Astrocyte (in vitro differentiated cells and primary cell): ENCODE results near the gene SDSL. TPM values are rescaled to one million over a fixed set of nuclear protein-coding genes. Genes with fewer than 3 reads are reported as not detected.

Source experiments
- DNase-seq: peaks from one replicate; pipeline ENCODE4 v3.0.0-alpha.2; 2010; ENCODE audit warnings: low read depth
- FAIRE-seq: peaks from 2 replicates; lab custom pipeline; 2011; peaks lifted over from hg19 to GRCh38; lab: Jason Lieb, UNC
- H2AFZ ChIP-seq: 2 replicates; pipeline ENCODE4 v1.6.0; 2012; ENCODE audit warnings: low read depth, low read length, inconsistent platforms
- H3K27ac ChIP-seq: 2 replicates; pipeline ENCODE4 v1.5.1; 2011; ENCODE audit warnings: low read depth, low read length, inconsistent platforms
- H3K27me3 ChIP-seq: 2 replicates; pipeline ENCODE4 v1.6.0; 2011; ENCODE audit warnings: low read length, inconsistent platforms; ENCODE audit not compliant: insufficient read depth
- H3K36me3 ChIP-seq: 2 replicates; pipeline ENCODE4 v1.5.1; 2011; ENCODE audit warnings: low read length, inconsistent platforms; ENCODE audit not compliant: insufficient read depth
- H3K4me1 ChIP-seq: 2 replicates; pipeline ENCODE4 v1.5.1; 2011; ENCODE audit warnings: low read length, inconsistent platforms; ENCODE audit not compliant: insufficient read depth
- H3K4me2 ChIP-seq: 2 replicates; pipeline ENCODE4 v1.6.0; 2012; ENCODE audit warnings: low read length, inconsistent platforms
- H3K4me3 ChIP-seq: 2 replicates; pipeline ENCODE4 v1.5.1; 2011; ENCODE audit warnings: low read depth, mild to moderate bottlenecking, low read length, inconsistent platforms; ENCODE audit not compliant: insufficient read depth
- H3K79me2 ChIP-seq: 2 replicates; pipeline ENCODE4 v1.6.0; 2012; ENCODE audit warnings: mild to moderate bottlenecking, low read length, inconsistent platforms; ENCODE audit not compliant: insufficient read depth
- H3K9ac ChIP-seq: 2 replicates; pipeline ENCODE4 v1.6.0; 2012; ENCODE audit warnings: mild to moderate bottlenecking, low read length, inconsistent platforms
- H3K9me3 ChIP-seq: 2 replicates; pipeline ENCODE4 v1.5.1; 2012; ENCODE audit warnings: low read depth, mild to moderate bottlenecking, low read length, inconsistent platforms; ENCODE audit not compliant: insufficient read depth
- H4K20me1 ChIP-seq: 2 replicates; pipeline ENCODE4 v1.6.0; 2012; ENCODE audit warnings: low read length, inconsistent platforms; ENCODE audit not compliant: insufficient read depth
- H3K27ac Mint-ChIP-seq: one replicate; pipeline ENCODE4 v1.8.0; 2021; ENCODE audit warnings: mild to moderate bottlenecking, mixed read lengths; ENCODE audit not compliant: unreplicated experiment
- H3K27me3 Mint-ChIP-seq: one replicate; pipeline ENCODE4 v1.8.0; 2021; ENCODE audit warnings: low read depth, mixed read lengths; ENCODE audit not compliant: unreplicated experiment
- H3K36me3 Mint-ChIP-seq: one replicate; pipeline ENCODE4 v1.8.0; 2021; ENCODE audit warnings: low read depth, mixed read lengths; ENCODE audit not compliant: unreplicated experiment
- H3K4me1 Mint-ChIP-seq: one replicate; pipeline ENCODE4 v1.8.0; 2021; ENCODE audit warnings: low read depth, mixed read lengths; ENCODE audit not compliant: unreplicated experiment
- H3K4me3 Mint-ChIP-seq: one replicate; pipeline ENCODE4 v1.8.0; 2021; ENCODE audit warnings: mild to moderate bottlenecking, moderate library complexity, mixed read lengths; ENCODE audit not compliant: unreplicated experiment
- H3K9me3 Mint-ChIP-seq: one replicate; pipeline ENCODE4 v1.8.0; 2021; ENCODE audit warnings: mild to moderate bottlenecking, mixed read lengths; ENCODE audit not compliant: unreplicated experiment
- CTCF ChIP-seq: IDR thresholded peaks from 2 replicates; pipeline ENCODE4 v1.5.1; 2011; ENCODE audit warnings: low read depth, mild to moderate bottlenecking, inconsistent platforms, low read length, moderate library complexity; ENCODE audit not compliant: insufficient read depth
- EZH2 ChIP-seq: IDR thresholded peaks from 2 replicates; pipeline ENCODE4 v1.6.1; 2012; ENCODE audit warnings: mild to moderate bottlenecking, low read length, inconsistent platforms; ENCODE audit not compliant: insufficient read depth
- total RNA-seq: library from RNA; stranded (reverse); gene quantifications from 2 replicates; pipeline ENCODE4 v1.2.1, GENCODE V29; 2021

The SDSL gene
- total RNA-seq, 1 donor from 2014 or later: 9.5 TPM

- H3K79me2 ChIP-seq: no peaks in the 10 kb centered on the region
- no peaks in the 10 kb centered on the region for H3K4me1 Mint-ChIP-seq
- H3K36me3 ChIP-seq: peaks cover 5% of the 10 kb centered on the region
- no peaks in the 10 kb centered on the region for H4K20me1 ChIP-seq
- no peak overlapping the region for H3K4me3 ChIP-seq
- FAIRE-seq (no peak), DNase-seq (no peak)
- TF ChIP-seq EZH2 (no peak), CTCF (no peak)
- no peak overlapping the region for H3K27ac ChIP-seq
- no peak overlapping the region for H3K27ac Mint-ChIP-seq
- no peak overlapping the region for H3K4me2 ChIP-seq
- no peak overlapping the region for H2AFZ ChIP-seq
- no peak overlapping the region for H3K9ac ChIP-seq
- H3K9me3 ChIP-seq: no peaks in the 10 kb centered on the region
- H3K36me3 Mint-ChIP-seq: peaks cover 15% of the 10 kb centered on the region
- no peaks in the 10 kb centered on the region for H3K4me1 ChIP-seq
- H3K27me3 Mint-ChIP-seq: peaks cover 5% of the 10 kb centered on the region
- no peaks in the 10 kb centered on the region for H3K9me3 Mint-ChIP-seq
- no peak overlapping the region for H3K4me3 Mint-ChIP-seq
- H3K27me3 ChIP-seq: peaks cover 1% of the 10 kb centered on the region
These were observed 30.4 kb upstream of the SDSL start for GRCh38 chr12:113391650-113392337.

- Mint-ChIP-seq H3K27me3 (peaks cover 10% of the 10 kb centered on the region), H3K4me3 (no peak overlapping the region), H3K27ac (no peak overlapping the region), H3K36me3 (peaks cover 13% of the 10 kb centered on the region), H3K4me1 (no peaks in the 10 kb centered on the region), H3K9me3 (no peaks in the 10 kb centered on the region)
- FAIRE-seq (no peak), DNase-seq (no peak)
- H3K4me1 ChIP-seq: no peaks in the 10 kb centered on the region
- peaks cover 4% of the 10 kb centered on the region for H3K27me3 ChIP-seq
- no peak overlapping the region for H3K4me3 ChIP-seq
- H4K20me1 ChIP-seq: no peaks in the 10 kb centered on the region
- no peak overlapping the region for H3K4me2 ChIP-seq
- H3K36me3 ChIP-seq: peaks cover 2% of the 10 kb centered on the region
- TF ChIP-seq EZH2 (no peak), CTCF (no peak)
- H2AFZ ChIP-seq: no peak overlapping the region
- H3K79me2 ChIP-seq: no peaks in the 10 kb centered on the region
- no peak overlapping the region for H3K9ac ChIP-seq
- no peak overlapping the region for H3K27ac ChIP-seq
- H3K9me3 ChIP-seq: no peaks in the 10 kb centered on the region
These were observed 29.7 kb upstream of the SDSL start for GRCh38 chr12:113392520-113392919.

GRCh38 chr12:113392988-113393579 is 29.1 kb upstream of the SDSL start:
- Mint-ChIP-seq H3K27me3 (peaks cover 13% of the 10 kb centered on the region), H3K4me3 (no peak overlapping the region), H3K27ac (no peak overlapping the region), H3K36me3 (peaks cover 10% of the 10 kb centered on the region), H3K9me3 (no peaks in the 10 kb centered on the region), H3K4me1 (no peaks in the 10 kb centered on the region)
- Histone ChIP-seq H3K9me3 (no peaks in the 10 kb centered on the region), H3K79me2 (no peaks in the 10 kb centered on the region), H3K4me1 (no peaks in the 10 kb centered on the region), H3K9ac (no peak overlapping the region), H3K4me2 (no peak overlapping the region), H3K27ac (no peak overlapping the region), H3K4me3 (no peak overlapping the region), H2AFZ (no peak overlapping the region), H3K36me3 (peaks cover 2% of the 10 kb centered on the region), H3K27me3 (peaks cover 4% of the 10 kb centered on the region), H4K20me1 (no peaks in the 10 kb centered on the region)
- DNase-seq (no peak), FAIRE-seq (no peak)
- TF ChIP-seq CTCF (no peak), EZH2 (no peak)
